PC-9 (cell line): ENCODE data around the gene ARID2. TPM values are rescaled to one million over a fixed set of nuclear protein-coding genes. Genes with fewer than 3 reads are reported as not detected.

Source experiments
- BruUV-seq: library from RNA; stranded (reverse); fragments of 400-500 nt; replicated peaks from 2 replicates; lab custom pipeline; 2021; lab: Mats Ljungman, UMichigan
- CTCF ChIA-PET: fragments of 300-600 bp; sonication (Branson Sonifier 250); formaldehyde crosslinking; loops from one replicate; lab custom pipeline; 2022; ENCODE audit warnings: antibody characterized with exemption; lab: Charles Lee
- POLR2A ChIA-PET: fragments of 300-600 bp; sonication (Branson Sonifier 250); formaldehyde crosslinking; loops from one replicate; lab custom pipeline; 2022; ENCODE audit warnings: antibody characterized with exemption; ENCODE audit not compliant: unreplicated experiment; lab: Charles Lee
- DNase-seq, 2 experiments: peaks; one replicate each; pipeline versions ENCODE4 v3.0.0 to v3.0.0-alpha.2; 2015 to 2022; ENCODE audit warnings: mixed read lengths in 1 of 2
- H2AFZ ChIP-seq: fragments of 200-600 bp; sonication (generic); 2 replicates; pipeline ENCODE4 v1.8.1; 2017; ENCODE audit warnings: antibody characterized with exemption
- H3F3A ChIP-seq: fragments of 200-600 bp; sonication (generic); 2 replicates; pipeline ENCODE4 v1.8.1; 2017; ENCODE audit warnings: antibody characterized with exemption, mild to moderate bottlenecking, low read depth; ENCODE audit not compliant: insufficient read depth
- H3K27ac ChIP-seq: fragments of 200-600 bp; sonication (generic); 2 replicates; pipeline ENCODE4 v1.6.1; 2016; ENCODE audit warnings: mixed run types
- H3K27me3 ChIP-seq: fragments of 200-600 bp; sonication (generic); 2 replicates; pipeline ENCODE4 v1.6.1; 2016; ENCODE audit warnings: low read depth, mixed run types; ENCODE audit not compliant: insufficient read depth
- H3K36me3 ChIP-seq: fragments of 200-600 bp; sonication (generic); 2 replicates; pipeline ENCODE4 v1.6.1; 2016; ENCODE audit warnings: low read depth, mixed run types
- H3K4me1 ChIP-seq: fragments of 200-600 bp; sonication (generic); replicated peaks from 2 replicates; pipeline ENCODE4 v1.6.1; 2016; ENCODE audit warnings: mixed run types; ENCODE audit not compliant: insufficient read depth
- H3K4me2 ChIP-seq: fragments of 200-600 bp; sonication (generic); 2 replicates; pipeline ENCODE4 v1.6.1; 2017; ENCODE audit warnings: mixed run types
- H3K4me3 ChIP-seq: fragments of 200-600 bp; sonication (generic); 2 replicates; pipeline ENCODE4 v1.6.1; 2016; ENCODE audit warnings: mixed run types
- H3K79me2 ChIP-seq: fragments of 200-600 bp; sonication (generic); 2 replicates; pipeline ENCODE4 v1.6.1; 2017; ENCODE audit warnings: low read depth, mixed run types
- H3K9me2 ChIP-seq: fragments of 200-600 bp; sonication (generic); 2 replicates; pipeline ENCODE4 v1.8.1; 2017; ENCODE audit warnings: mild to moderate bottlenecking; ENCODE audit not compliant: insufficient read depth
- H3K9me3 ChIP-seq: fragments of 200-600 bp; sonication (generic); 2 replicates; pipeline ENCODE4 v1.8.1; 2016; ENCODE audit warnings: low read depth; ENCODE audit not compliant: insufficient read depth
- H4K20me1 ChIP-seq: fragments of 200-600 bp; sonication (generic); 2 replicates; pipeline ENCODE4 v1.8.1; 2017; ENCODE audit not compliant: insufficient read depth
- CTCF ChIP-seq: fragments of 200-600 bp; sonication (generic); conservative IDR thresholded peaks from 2 replicates; pipeline ENCODE4 v1.6.1; 2017; ENCODE audit warnings: mixed run types, antibody characterized with exemption, mild to moderate bottlenecking, moderate library complexity
- EZH2 ChIP-seq: fragments of 200-600 bp; sonication (generic); IDR thresholded peaks from 2 replicates; pipeline ENCODE4 v1.8.0; 2017; ENCODE audit warnings: antibody characterized with exemption, low read depth
- intact Hi-C: fragments of 100-400 bp; cut with micrococcal nuclease; formaldehyde crosslinking; loops from one replicate; pipeline ENCODE4 v1.10.0; 2022; ENCODE audit not compliant: unreplicated experiment
- total RNA-seq: library from RNA; stranded (reverse); gene quantifications from 2 replicates; pipeline ENCODE4 v1.2.3, GENCODE V29; 2021

ARID2 gene
- total RNA-seq, 1 experiment from 2014 or later = 24.6 TPM

- Histone ChIP-seq H3K36me3 (no peaks in the 10 kb centered on the region), H3K9me3 (no peaks in the 10 kb centered on the region; the same call in 1 of the 2 replicates), H4K20me1 (no peaks in the 10 kb centered on the region), H2AFZ (no peak overlapping the region), H3K27me3 (no peaks in the 10 kb centered on the region), H3F3A (no peaks in the 10 kb centered on the region), H3K9me2 (no peaks in the 10 kb centered on the region), H3K27ac (no peak overlapping the region), H3K79me2 (no peaks in the 10 kb centered on the region), H3K4me2 (no peak overlapping the region), H3K4me3 (no peak overlapping the region), H3K4me1 (no peaks in the 10 kb centered on the region)
- intact Hi-C loops = no loop called here
- CTCF ChIA-PET = no interaction called here
- no peak for TF ChIP-seq CTCF
- TF ChIP-seq EZH2 = no peak
- no peak for DNase-seq
- BruUV-seq = no TSS peak
- POLR2A ChIA-PET = no interaction called here
Observed at GRCh38 chr12:45703942-45704341, 25.6 kb upstream of the ARID2 start.

- Histone ChIP-seq H3K9me3 (no peaks in the 10 kb centered on the region; the same call in 1 of the 2 replicates), H3K27ac (no peak overlapping the region), H3K79me2 (no peaks in the 10 kb centered on the region), H3K4me3 (no peak overlapping the region), H3K27me3 (no peaks in the 10 kb centered on the region), H2AFZ (no peak overlapping the region), H3K36me3 (no peaks in the 10 kb centered on the region), H3K4me2 (no peak overlapping the region), H3K9me2 (no peaks in the 10 kb centered on the region), H4K20me1 (no peaks in the 10 kb centered on the region), H3K4me1 (no peaks in the 10 kb centered on the region), H3F3A (no peaks in the 10 kb centered on the region)
- DNase-seq = no peak
- no peak for TF ChIP-seq EZH2
- TF ChIP-seq CTCF = no peak
- POLR2A ChIA-PET = no interaction called here
- intact Hi-C loops = no loop called here
- BruUV-seq = no TSS peak
- CTCF ChIA-PET = no interaction called here
Observed at GRCh38 chr12:45704968-45705367, 24.5 kb upstream of the ARID2 start.

GRCh38 chr12:45705404-45705803 is 24.1 kb upstream of the ARID2 start:
- Histone ChIP-seq H2AFZ (no peak overlapping the region), H3K4me3 (no peak overlapping the region), H3K27me3 (no peaks in the 10 kb centered on the region), H3K27ac (no peak overlapping the region), H3K36me3 (no peaks in the 10 kb centered on the region), H3K4me1 (no peaks in the 10 kb centered on the region), H3K9me3 (no peaks in the 10 kb centered on the region; the same call in 1 of the 2 replicates), H3K9me2 (no peaks in the 10 kb centered on the region), H3F3A (no peaks in the 10 kb centered on the region), H3K79me2 (no peaks in the 10 kb centered on the region), H3K4me2 (no peak overlapping the region), H4K20me1 (no peaks in the 10 kb centered on the region)
- BruUV-seq = no TSS peak
- intact Hi-C loops = no loop called here
- ChIA-PET POLR2A (no interaction called here), CTCF (no interaction called here)
- no peak for DNase-seq
- TF ChIP-seq EZH2 (no peak), CTCF (no peak)
